B cell (primary cell): ENCODE results near the gene RTN4IP1.

Source experiments
- CTCF ChIP-seq: fragments of 200-600 bp; IDR thresholded peaks from one replicate; pipeline ENCODE4 v1.8.0; 2022; ENCODE audit warnings: antibody characterized with exemption, mild to moderate bottlenecking
- EZH2 ChIP-seq: IDR thresholded peaks from 2 replicates; pipeline ENCODE4 v1.6.1; 2012; ENCODE audit warnings: borderline replicate concordance, low read depth, mild to moderate bottlenecking, moderate library complexity, low read length; ENCODE audit not compliant: insufficient read depth, poor library complexity, severe bottlenecking

DNA sequence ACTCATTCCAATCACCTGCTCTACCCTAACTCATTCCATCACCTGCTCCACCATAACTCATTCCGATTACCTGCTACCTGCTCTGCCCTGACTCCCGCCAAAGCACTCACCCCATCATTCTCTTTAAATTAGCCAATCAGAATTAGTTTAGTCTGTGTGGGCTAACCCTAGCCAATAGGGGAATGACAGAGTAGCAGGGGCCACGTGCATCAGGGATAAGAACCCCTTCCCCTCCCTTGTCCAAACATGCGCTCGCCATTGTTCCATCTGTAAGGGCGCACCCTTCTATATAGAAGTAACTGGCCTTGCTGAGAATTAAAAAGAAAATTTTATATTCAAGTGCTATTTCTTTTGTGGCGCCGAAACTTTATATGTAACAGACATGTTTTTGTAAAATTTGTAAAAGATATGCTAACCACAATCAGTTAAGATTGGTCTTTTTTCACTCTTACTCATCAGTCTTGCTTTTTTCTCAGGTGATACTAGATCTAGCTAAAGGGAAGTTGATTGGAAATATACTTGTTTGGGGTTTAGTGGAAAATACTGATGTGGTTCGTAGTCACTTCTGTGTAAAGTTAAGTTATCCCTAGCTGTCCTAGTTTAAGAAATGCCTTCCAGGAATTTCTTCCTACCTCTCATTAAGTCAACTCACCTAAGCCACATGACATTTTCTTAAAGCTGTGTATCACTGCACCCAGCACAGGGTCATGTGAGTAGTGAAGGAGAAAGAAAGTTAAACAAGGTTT is 16.5 kb downstream of the RTN4IP1 start:
- TF ChIP-seq EZH2, result no peak
- no peak for TF ChIP-seq CTCF
